ENCODE data around the gene FGFR2. TPM values are rescaled to one million over a fixed set of nuclear protein-coding genes. Genes with fewer than 3 reads are reported as not detected.

Gene FGFR2
- total RNA-seq, 1 donor from 2014 or later: 0.70 TPM

- no peak for ATAC-seq
- intact Hi-C loops (cut with DNase I): no loop called here
- no peak for DNase-seq (ENCODE audit: missing footprints)
Measured at GRCh38 chr10:121444520-121445165, 153.6 kb downstream of the FGFR2 start.

- ATAC-seq: no peak
- intact Hi-C loops (cut with DNase I): no loop called here
- no peak for DNase-seq (ENCODE audit: missing footprints)
Measured at GRCh38 chr10:121442086-121442935, 155.9 kb downstream of the FGFR2 start.

GRCh38 chr10:121440461-121440860 is 157.8 kb downstream of the FGFR2 start:
- ATAC-seq (no peak), DNase-seq (ENCODE audit: missing footprints) (no peak)
- intact Hi-C loops (cut with DNase I): no loop called here

- no peak for ATAC-seq
- intact Hi-C loops (cut with DNase I): no loop called here
Measured at GRCh38 chr10:121438333-121438732, 159.9 kb downstream of the FGFR2 start.

GRCh38 chr10:121437596-121437995 is 160.6 kb downstream of the FGFR2 start:
- no peak for ATAC-seq
- DNase-seq (ENCODE audit: missing footprints): no peak
- intact Hi-C loops (cut with DNase I): no loop called here

More at GRCh38 chr10:121438333-121438732, 159.9 kb downstream of the FGFR2 start:
- DNase-seq (ENCODE audit: missing footprints): no peak

- DNase-seq (ENCODE audit: missing footprints): no peak
- no peak for ATAC-seq
- intact Hi-C loops (cut with DNase I): no loop called here
Measured at GRCh38 chr10:121436630-121437341, 161.5 kb downstream of the FGFR2 start.

- ATAC-seq (no peak), DNase-seq (ENCODE audit: missing footprints) (no peak)
Measured at GRCh38 chr10:121436281-121436629, 162.0 kb downstream of the FGFR2 start.

GRCh38 chr10:121435099-121435875 is 163.0 kb downstream of the FGFR2 start:
- DNase-seq (ENCODE audit: missing footprints) (no peak), ATAC-seq (no peak)
- intact Hi-C loops (cut with DNase I): no loop called here

More at GRCh38 chr10:121436281-121436629, 162.0 kb downstream of the FGFR2 start:
- intact Hi-C loops (cut with DNase I): no loop called here

GRCh38 chr10:121433965-121434364 is 164.3 kb downstream of the FGFR2 start:
- intact Hi-C loops (cut with DNase I): no loop called here
- ATAC-seq (no peak), DNase-seq (ENCODE audit: missing footprints) (no peak)

GRCh38 chr10:121428867-121429266 is 169.4 kb downstream of the FGFR2 start:
- no peak for ATAC-seq
- intact Hi-C loops (cut with DNase I): no loop called here
- no peak for DNase-seq (ENCODE audit: missing footprints)
